Measurements from ENCODE around the gene TRIM32. TPM values are rescaled to one million over a fixed set of nuclear protein-coding genes. Genes with fewer than 3 reads are reported as not detected.

Gene TRIM32
- total RNA-seq, 1 experiment from 2014 or later, result 17.5 TPM

- TF ChIP-seq ZNF232 (CRISPR knock-in tag; IDR thresholded peaks at IDR 0.05) (no peak), IRF1 (CRISPR knock-in tag; IDR thresholded peaks at IDR 0.05) (no peak), PRDM15 (CRISPR knock-in tag; IDR thresholded peaks at IDR 0.05) (no peak), ZNF425 (CRISPR knock-in tag; conservative IDR thresholded peaks at IDR 0.05) (no peak), IRF2 (CRISPR knock-in tag; IDR thresholded peaks at IDR 0.05; ENCODE audit: borderline replicate concordance, low read depth) (no peak), TCF7 (CRISPR knock-in tag; IDR thresholded peaks at IDR 0.05; ENCODE audit: low read depth) (no peak), ZNF416 (CRISPR knock-in tag; IDR thresholded peaks at IDR 0.05) (no peak), E2F4 (CRISPR knock-in tag; IDR thresholded peaks at IDR 0.05; ENCODE audit: borderline replicate concordance, low read depth) (no peak), SP1 (CRISPR knock-in tag; conservative IDR thresholded peaks at IDR 0.05) (no peak), ZNF512 (CRISPR knock-in tag; IDR thresholded peaks at IDR 0.05; ENCODE audit: borderline replicate concordance) (no peak), ZBTB21 (CRISPR knock-in tag; IDR thresholded peaks at IDR 0.05; ENCODE audit: borderline replicate concordance) (no peak), ATF2 (CRISPR knock-in tag; IDR thresholded peaks at IDR 0.05; ENCODE audit: borderline replicate concordance, low read depth) (no peak), GTF2I (CRISPR knock-in tag; conservative IDR thresholded peaks at IDR 0.05) (no peak), ZSCAN18 (CRISPR knock-in tag; IDR thresholded peaks at IDR 0.05) (no peak)
- DNase-seq (ENCODE audit: low spot score), result no peak
- peaks cover 29% of the 10 kb centered on the region for H3K4me1 Mint-ChIP-seq
- H3K27me3 Mint-ChIP-seq (ENCODE audit: low read depth), result no peaks in the 10 kb centered on the region
- no peak overlapping the region for H3K4me3 Mint-ChIP-seq
- no peaks in the 10 kb centered on the region for H3K36me3 Mint-ChIP-seq
- H3K27ac Mint-ChIP-seq, result no peak overlapping the region
- H3K9me3 Mint-ChIP-seq, result peaks cover 10% of the 10 kb centered on the region
- ChIA-PET POLR2A (no interaction called here), CTCF (interaction anchor here (1.3 to 1.8 kb wide), 2 partner anchors 15 to 139 kb away, joined by 5 to 6 read pairs; no protein-coding TSS in a partner anchor)
- ATAC-seq, result no peak
Observed at GRCh38 chr9:116721944-116722343, 34.8 kb downstream of the TRIM32 start.

All from WTC11 (cell line).